WTC11 (cell line): ENCODE results near the gene GID4. TPM values are rescaled to one million over a fixed set of nuclear protein-coding genes. Genes with fewer than 3 reads are reported as not detected.

Experiments used
- ATAC-seq: fragments of 200-7000 bp; cut with Tn5 transposase; 2 replicates; pipeline ENCODE4 v1.10.0; 2021; ENCODE audit warnings: mild to moderate bottlenecking, moderate library complexity
- CTCF ChIA-PET: fragments of 300-600 bp; sonication (Branson Sonifier 250); formaldehyde crosslinking; loops from one replicate; lab custom pipeline; 2021; ENCODE audit warnings: antibody characterized with exemption; lab: Charles Lee
- POLR2A ChIA-PET: fragments of 350-600 bp; sonication (Branson Sonifier 250); formaldehyde crosslinking; loops from one replicate; lab custom pipeline; 2021; ENCODE audit warnings: antibody characterized with exemption; lab: Charles Lee
- DNase-seq: peaks from one replicate; pipeline ENCODE4 v3.0.0; 2021; ENCODE audit warnings: low spot score
- H3K27ac Mint-ChIP-seq: 2 replicates; pipeline ENCODE4 v1.8.0; 2021; ENCODE audit warnings: mixed read lengths
- H3K27me3 Mint-ChIP-seq: 2 replicates; pipeline ENCODE4 v1.8.0; 2021; ENCODE audit warnings: low read depth, mild to moderate bottlenecking, moderate library complexity, mixed read lengths
- H3K36me3 Mint-ChIP-seq: 2 replicates; pipeline ENCODE4 v1.8.0; 2021; ENCODE audit warnings: mixed read lengths
- H3K4me1 Mint-ChIP-seq: 2 replicates; pipeline ENCODE4 v1.8.0; 2022; ENCODE audit warnings: mixed read lengths
- H3K4me3 Mint-ChIP-seq: 2 replicates; pipeline ENCODE4 v1.8.0; 2021; ENCODE audit warnings: mild to moderate bottlenecking, moderate library complexity, mixed read lengths
- H3K9me3 Mint-ChIP-seq: 2 replicates; pipeline ENCODE4 v1.8.0; 2021; ENCODE audit warnings: mixed read lengths
- ATF1 ChIP-seq: sonication (generic); formaldehyde crosslinking; IDR thresholded peaks from 2 replicates; pipeline ENCODE4 v1.8.1; 2023; ENCODE audit warnings: mild to moderate bottlenecking, moderate library complexity, missing genetic modification reagents
- CREB1 ChIP-seq: sonication (generic); formaldehyde crosslinking; IDR thresholded peaks from 2 replicates; pipeline ENCODE4 v1.8.0; 2023; ENCODE audit warnings: mild to moderate bottlenecking, missing genetic modification reagents
- ESRRA ChIP-seq: sonication (generic); formaldehyde crosslinking; IDR thresholded peaks from 2 replicates; pipeline ENCODE4 v1.8.1; 2022; ENCODE audit warnings: mild to moderate bottlenecking, missing genetic modification reagents, borderline replicate concordance
- JAZF1 ChIP-seq: fragments of 250-450 bp; sonication (Bioruptor Pico); IDR thresholded peaks from 2 replicates; pipeline ENCODE4 v1.9.0; 2021; ENCODE audit warnings: moderate library complexity, mild to moderate bottlenecking, inconsistent platforms
- MXD4 ChIP-seq: fragments of 250-450 bp; sonication (Bioruptor Pico); IDR thresholded peaks from 2 replicates; pipeline ENCODE4 v1.8.0; 2021; ENCODE audit warnings: mild to moderate bottlenecking, moderate library complexity, borderline replicate concordance
- NFE2L1 ChIP-seq: sonication (generic); formaldehyde crosslinking; IDR thresholded peaks from 2 replicates; pipeline ENCODE4 v1.8.1; 2023; ENCODE audit warnings: missing genetic modification reagents
- OVOL2 ChIP-seq: fragments of 250-450 bp; sonication (Bioruptor Pico); IDR thresholded peaks from 2 replicates; pipeline ENCODE4 v1.9.0; 2021; ENCODE audit warnings: mild to moderate bottlenecking, borderline replicate concordance
- RELA ChIP-seq: sonication (generic); formaldehyde crosslinking; IDR thresholded peaks from 2 replicates; pipeline ENCODE4 v1.8.1; 2022; ENCODE audit warnings: missing genetic modification reagents, mild to moderate bottlenecking, borderline replicate concordance
- ZNF219 ChIP-seq: sonication (generic); formaldehyde crosslinking; IDR thresholded peaks from 2 replicates; pipeline ENCODE4 v1.8.0; 2023; ENCODE audit warnings: missing genetic modification reagents, mild to moderate bottlenecking, borderline replicate concordance
- total RNA-seq: library from RNA; stranded (reverse); gene quantifications from 3 replicates; pipeline ENCODE4 v1.2.3, GENCODE V29; 2021
- TF ChIP-seq, protein P1 (sequence below): sonication (generic); formaldehyde crosslinking; IDR thresholded peaks from 2 replicates; pipeline ENCODE4 v1.8.0; 2022; ENCODE audit warnings: missing genetic modification reagents
- TF ChIP-seq, protein P2 (sequence below): sonication (generic); formaldehyde crosslinking; IDR thresholded peaks from 2 replicates; pipeline ENCODE4 v1.8.0; 2023; ENCODE audit warnings: missing genetic modification reagents
- TF ChIP-seq, protein P3 (sequence below): sonication (generic); formaldehyde crosslinking; IDR thresholded peaks from 2 replicates; pipeline ENCODE4 v1.8.1; 2023; ENCODE audit warnings: mild to moderate bottlenecking, missing genetic modification reagents
- TF ChIP-seq, protein P4 (sequence below): sonication (generic); formaldehyde crosslinking; IDR thresholded peaks from 2 replicates; pipeline ENCODE4 v1.8.1; 2023; ENCODE audit warnings: mild to moderate bottlenecking, missing genetic modification reagents, moderate library complexity
- TF ChIP-seq, protein P5 (sequence below): fragments of 250-450 bp; sonication (Bioruptor Pico); IDR thresholded peaks from 2 replicates; pipeline ENCODE4 v1.9.0; 2021; ENCODE audit warnings: mild to moderate bottlenecking, borderline replicate concordance
- TF ChIP-seq, protein P6 (sequence below): fragments of 250-450 bp; sonication (Bioruptor Pico); IDR thresholded peaks from 2 replicates; pipeline ENCODE4 v1.9.0; 2021; ENCODE audit warnings: mild to moderate bottlenecking

GID4 gene
- total RNA-seq, 1 experiment from 2014 or later = 16.0 TPM

DNA sequence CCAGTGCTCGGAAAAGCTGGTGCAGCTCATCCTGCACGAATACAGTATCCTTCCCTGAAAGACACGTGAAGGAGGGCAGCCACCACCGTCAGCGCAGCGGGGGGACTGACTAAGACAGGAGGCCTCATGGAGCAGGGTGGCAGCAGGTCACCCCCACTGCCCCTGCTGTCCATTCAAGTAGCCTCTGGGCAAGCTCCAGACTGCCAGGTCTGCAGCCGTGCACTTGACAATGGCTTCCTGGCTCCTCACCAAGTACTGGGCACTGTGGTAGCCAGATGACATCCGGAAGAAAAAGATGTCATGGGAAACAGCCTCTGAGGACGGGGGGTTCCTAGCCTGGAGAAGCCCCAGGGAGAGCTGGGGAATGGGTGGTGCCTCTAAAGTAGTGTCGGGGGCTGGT, 61.4 kb downstream of the GID4 start:
- Mint-ChIP-seq H3K4me3 (no peak overlapping the region), H3K4me1 (no peaks in the 10 kb centered on the region), H3K27me3 (no peaks in the 10 kb centered on the region), H3K9me3 (no peaks in the 10 kb centered on the region), H3K36me3 (peaks cover 22% of the 10 kb centered on the region), H3K27ac (no peak overlapping the region)
- POLR2A ChIA-PET = no interaction called here
- no peak for DNase-seq
- CTCF ChIA-PET = no interaction called here
- TF ChIP-seq, protein P1, sequence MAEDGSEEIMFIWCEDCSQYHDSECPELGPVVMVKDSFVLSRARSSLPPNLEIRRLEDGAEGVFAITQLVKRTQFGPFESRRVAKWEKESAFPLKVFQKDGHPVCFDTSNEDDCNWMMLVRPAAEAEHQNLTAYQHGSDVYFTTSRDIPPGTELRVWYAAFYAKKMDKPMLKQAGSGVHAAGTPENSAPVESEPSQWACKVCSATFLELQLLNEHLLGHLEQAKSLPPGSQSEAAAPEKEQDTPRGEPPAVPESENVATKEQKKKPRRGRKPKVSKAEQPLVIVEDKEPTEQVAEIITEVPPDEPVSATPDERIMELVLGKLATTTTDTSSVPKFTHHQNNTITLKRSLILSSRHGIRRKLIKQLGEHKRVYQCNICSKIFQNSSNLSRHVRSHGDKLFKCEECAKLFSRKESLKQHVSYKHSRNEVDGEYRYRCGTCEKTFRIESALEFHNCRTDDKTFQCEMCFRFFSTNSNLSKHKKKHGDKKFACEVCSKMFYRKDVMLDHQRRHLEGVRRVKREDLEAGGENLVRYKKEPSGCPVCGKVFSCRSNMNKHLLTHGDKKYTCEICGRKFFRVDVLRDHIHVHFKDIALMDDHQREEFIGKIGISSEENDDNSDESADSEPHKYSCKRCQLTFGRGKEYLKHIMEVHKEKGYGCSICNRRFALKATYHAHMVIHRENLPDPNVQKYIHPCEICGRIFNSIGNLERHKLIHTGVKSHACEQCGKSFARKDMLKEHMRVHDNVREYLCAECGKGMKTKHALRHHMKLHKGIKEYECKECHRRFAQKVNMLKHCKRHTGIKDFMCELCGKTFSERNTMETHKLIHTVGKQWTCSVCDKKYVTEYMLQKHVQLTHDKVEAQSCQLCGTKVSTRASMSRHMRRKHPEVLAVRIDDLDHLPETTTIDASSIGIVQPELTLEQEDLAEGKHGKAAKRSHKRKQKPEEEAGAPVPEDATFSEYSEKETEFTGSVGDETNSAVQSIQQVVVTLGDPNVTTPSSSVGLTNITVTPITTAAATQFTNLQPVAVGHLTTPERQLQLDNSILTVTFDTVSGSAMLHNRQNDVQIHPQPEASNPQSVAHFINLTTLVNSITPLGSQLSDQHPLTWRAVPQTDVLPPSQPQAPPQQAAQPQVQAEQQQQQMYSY (CRISPR knock-in tag) = no peak
- TF ChIP-seq JAZF1 (CRISPR knock-in tag) = no peak
- TF ChIP-seq, protein P2, sequence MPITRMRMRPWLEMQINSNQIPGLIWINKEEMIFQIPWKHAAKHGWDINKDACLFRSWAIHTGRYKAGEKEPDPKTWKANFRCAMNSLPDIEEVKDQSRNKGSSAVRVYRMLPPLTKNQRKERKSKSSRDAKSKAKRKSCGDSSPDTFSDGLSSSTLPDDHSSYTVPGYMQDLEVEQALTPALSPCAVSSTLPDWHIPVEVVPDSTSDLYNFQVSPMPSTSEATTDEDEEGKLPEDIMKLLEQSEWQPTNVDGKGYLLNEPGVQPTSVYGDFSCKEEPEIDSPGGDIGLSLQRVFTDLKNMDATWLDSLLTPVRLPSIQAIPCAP (CRISPR knock-in tag) = no peak
- TF ChIP-seq, protein P3, sequence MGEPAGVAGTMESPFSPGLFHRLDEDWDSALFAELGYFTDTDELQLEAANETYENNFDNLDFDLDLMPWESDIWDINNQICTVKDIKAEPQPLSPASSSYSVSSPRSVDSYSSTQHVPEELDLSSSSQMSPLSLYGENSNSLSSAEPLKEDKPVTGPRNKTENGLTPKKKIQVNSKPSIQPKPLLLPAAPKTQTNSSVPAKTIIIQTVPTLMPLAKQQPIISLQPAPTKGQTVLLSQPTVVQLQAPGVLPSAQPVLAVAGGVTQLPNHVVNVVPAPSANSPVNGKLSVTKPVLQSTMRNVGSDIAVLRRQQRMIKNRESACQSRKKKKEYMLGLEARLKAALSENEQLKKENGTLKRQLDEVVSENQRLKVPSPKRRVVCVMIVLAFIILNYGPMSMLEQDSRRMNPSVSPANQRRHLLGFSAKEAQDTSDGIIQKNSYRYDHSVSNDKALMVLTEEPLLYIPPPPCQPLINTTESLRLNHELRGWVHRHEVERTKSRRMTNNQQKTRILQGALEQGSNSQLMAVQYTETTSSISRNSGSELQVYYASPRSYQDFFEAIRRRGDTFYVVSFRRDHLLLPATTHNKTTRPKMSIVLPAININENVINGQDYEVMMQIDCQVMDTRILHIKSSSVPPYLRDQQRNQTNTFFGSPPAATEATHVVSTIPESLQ (CRISPR knock-in tag) = no peak
- no peak for TF ChIP-seq CREB1
- no peak for TF ChIP-seq ATF1 (CRISPR knock-in tag)
- TF ChIP-seq, protein P4, sequence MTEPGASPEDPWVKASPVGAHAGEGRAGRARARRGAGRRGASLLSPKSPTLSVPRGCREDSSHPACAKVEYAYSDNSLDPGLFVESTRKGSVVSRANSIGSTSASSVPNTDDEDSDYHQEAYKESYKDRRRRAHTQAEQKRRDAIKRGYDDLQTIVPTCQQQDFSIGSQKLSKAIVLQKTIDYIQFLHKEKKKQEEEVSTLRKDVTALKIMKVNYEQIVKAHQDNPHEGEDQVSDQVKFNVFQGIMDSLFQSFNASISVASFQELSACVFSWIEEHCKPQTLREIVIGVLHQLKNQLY (CRISPR knock-in tag) = no peak
- TF ChIP-seq, protein P5, sequence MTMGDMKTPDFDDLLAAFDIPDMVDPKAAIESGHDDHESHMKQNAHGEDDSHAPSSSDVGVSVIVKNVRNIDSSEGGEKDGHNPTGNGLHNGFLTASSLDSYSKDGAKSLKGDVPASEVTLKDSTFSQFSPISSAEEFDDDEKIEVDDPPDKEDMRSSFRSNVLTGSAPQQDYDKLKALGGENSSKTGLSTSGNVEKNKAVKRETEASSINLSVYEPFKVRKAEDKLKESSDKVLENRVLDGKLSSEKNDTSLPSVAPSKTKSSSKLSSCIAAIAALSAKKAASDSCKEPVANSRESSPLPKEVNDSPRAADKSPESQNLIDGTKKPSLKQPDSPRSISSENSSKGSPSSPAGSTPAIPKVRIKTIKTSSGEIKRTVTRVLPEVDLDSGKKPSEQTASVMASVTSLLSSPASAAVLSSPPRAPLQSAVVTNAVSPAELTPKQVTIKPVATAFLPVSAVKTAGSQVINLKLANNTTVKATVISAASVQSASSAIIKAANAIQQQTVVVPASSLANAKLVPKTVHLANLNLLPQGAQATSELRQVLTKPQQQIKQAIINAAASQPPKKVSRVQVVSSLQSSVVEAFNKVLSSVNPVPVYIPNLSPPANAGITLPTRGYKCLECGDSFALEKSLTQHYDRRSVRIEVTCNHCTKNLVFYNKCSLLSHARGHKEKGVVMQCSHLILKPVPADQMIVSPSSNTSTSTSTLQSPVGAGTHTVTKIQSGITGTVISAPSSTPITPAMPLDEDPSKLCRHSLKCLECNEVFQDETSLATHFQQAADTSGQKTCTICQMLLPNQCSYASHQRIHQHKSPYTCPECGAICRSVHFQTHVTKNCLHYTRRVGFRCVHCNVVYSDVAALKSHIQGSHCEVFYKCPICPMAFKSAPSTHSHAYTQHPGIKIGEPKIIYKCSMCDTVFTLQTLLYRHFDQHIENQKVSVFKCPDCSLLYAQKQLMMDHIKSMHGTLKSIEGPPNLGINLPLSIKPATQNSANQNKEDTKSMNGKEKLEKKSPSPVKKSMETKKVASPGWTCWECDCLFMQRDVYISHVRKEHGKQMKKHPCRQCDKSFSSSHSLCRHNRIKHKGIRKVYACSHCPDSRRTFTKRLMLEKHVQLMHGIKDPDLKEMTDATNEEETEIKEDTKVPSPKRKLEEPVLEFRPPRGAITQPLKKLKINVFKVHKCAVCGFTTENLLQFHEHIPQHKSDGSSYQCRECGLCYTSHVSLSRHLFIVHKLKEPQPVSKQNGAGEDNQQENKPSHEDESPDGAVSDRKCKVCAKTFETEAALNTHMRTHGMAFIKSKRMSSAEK (CRISPR knock-in tag) = no peak
- TF ChIP-seq ESRRA (CRISPR knock-in tag) = no peak
- no peak for TF ChIP-seq ZNF219 (CRISPR knock-in tag)
- TF ChIP-seq, protein P6, sequence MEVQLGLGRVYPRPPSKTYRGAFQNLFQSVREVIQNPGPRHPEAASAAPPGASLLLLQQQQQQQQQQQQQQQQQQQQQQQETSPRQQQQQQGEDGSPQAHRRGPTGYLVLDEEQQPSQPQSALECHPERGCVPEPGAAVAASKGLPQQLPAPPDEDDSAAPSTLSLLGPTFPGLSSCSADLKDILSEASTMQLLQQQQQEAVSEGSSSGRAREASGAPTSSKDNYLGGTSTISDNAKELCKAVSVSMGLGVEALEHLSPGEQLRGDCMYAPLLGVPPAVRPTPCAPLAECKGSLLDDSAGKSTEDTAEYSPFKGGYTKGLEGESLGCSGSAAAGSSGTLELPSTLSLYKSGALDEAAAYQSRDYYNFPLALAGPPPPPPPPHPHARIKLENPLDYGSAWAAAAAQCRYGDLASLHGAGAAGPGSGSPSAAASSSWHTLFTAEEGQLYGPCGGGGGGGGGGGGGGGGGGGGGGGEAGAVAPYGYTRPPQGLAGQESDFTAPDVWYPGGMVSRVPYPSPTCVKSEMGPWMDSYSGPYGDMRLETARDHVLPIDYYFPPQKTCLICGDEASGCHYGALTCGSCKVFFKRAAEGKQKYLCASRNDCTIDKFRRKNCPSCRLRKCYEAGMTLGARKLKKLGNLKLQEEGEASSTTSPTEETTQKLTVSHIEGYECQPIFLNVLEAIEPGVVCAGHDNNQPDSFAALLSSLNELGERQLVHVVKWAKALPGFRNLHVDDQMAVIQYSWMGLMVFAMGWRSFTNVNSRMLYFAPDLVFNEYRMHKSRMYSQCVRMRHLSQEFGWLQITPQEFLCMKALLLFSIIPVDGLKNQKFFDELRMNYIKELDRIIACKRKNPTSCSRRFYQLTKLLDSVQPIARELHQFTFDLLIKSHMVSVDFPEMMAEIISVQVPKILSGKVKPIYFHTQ (CRISPR knock-in tag) = no peak
- no peak for TF ChIP-seq NFE2L1 (CRISPR knock-in tag)
- TF ChIP-seq RELA (CRISPR knock-in tag) = no peak
- TF ChIP-seq OVOL2 (CRISPR knock-in tag) = no peak
- TF ChIP-seq MXD4 (CRISPR knock-in tag) = no peak
- no peak for ATAC-seq
